CD14-positive monocyte (primary cell): ENCODE results near the gene MECP2. TPM values are rescaled to one million over a fixed set of nuclear protein-coding genes. Genes with fewer than 3 reads are reported as not detected.

Experiments used
- DNase-seq, 3 donors: peaks; one replicate each; pipeline ENCODE4 v3.0.0-alpha.2; 2011 to 2022
- H2AFZ ChIP-seq: 2 replicates; pipeline ENCODE4 v1.6.0; 2012; ENCODE audit warnings: mild to moderate bottlenecking, low read depth, low read length, inconsistent platforms; ENCODE audit not compliant: insufficient read depth, poor library complexity, severe bottlenecking
- H3K27ac ChIP-seq, 2 donors: 1 replicate in 1 of 2; 2 replicates in 1 of 2; pipeline ENCODE4 v1.5.1; 2012 to 2013; ENCODE audit warnings: low read length in 2 of 2, control low read depth in 1 of 2, inconsistent platforms in 1 of 2, low read depth in 1 of 2, mild to moderate bottlenecking in 1 of 2
- H3K27me3 ChIP-seq, 2 donors: one replicate each; pipeline versions ENCODE4 v1.6.0 to v1.6.1; 2011 to 2013; ENCODE audit warnings: low read length in 2 of 2; ENCODE audit not compliant: control insufficient read depth in 2 of 2, insufficient read depth in 2 of 2
- H3K36me3 ChIP-seq, 2 donors: replicated peaks in 1 of 2; 1 replicate in 1 of 2; 2 replicates in 1 of 2; pipeline versions ENCODE4 v1.5.1 to v1.6.1; 2012 to 2013; ENCODE audit warnings: low read length in 2 of 2, control low read depth in 1 of 2, inconsistent platforms in 1 of 2, mild to moderate bottlenecking in 1 of 2; ENCODE audit not compliant: insufficient read depth in 2 of 2, control insufficient read depth in 1 of 2
- H3K4me1 ChIP-seq, 2 donors: 1 replicate in 1 of 2; 2 replicates in 1 of 2; pipeline versions ENCODE4 v1.5.1 to v1.6.1; 2012 to 2013; ENCODE audit warnings: low read length in 2 of 2, control low read depth in 1 of 2, inconsistent platforms in 1 of 2, mild to moderate bottlenecking in 1 of 2, moderate library complexity in 1 of 2; ENCODE audit not compliant: insufficient read depth in 2 of 2, control insufficient read depth in 1 of 2
- H3K4me2 ChIP-seq: replicated peaks from 2 replicates; pipeline ENCODE3; 2012; ENCODE audit warnings: low read length, moderate library complexity, mild to moderate bottlenecking; ENCODE audit not compliant: poor library complexity, severe bottlenecking; ENCODE audit errors: extremely low read depth
- H3K4me3 ChIP-seq, 3 experiments: fragments of 200-600 bp in 1 of 3; sonication (generic) in 1 of 3; replicated peaks in 1 of 3; 1 replicate in 2 of 3; 2 replicates in 1 of 3; pipeline ENCODE4 v1.5.1; 2011 to 2013; ENCODE audit warnings: low read length in 3 of 3, mild to moderate bottlenecking in 3 of 3, control low read depth in 2 of 3, low read depth in 2 of 3, inconsistent platforms in 1 of 3, moderate library complexity in 1 of 3
- H3K79me2 ChIP-seq: 2 replicates; pipeline ENCODE4 v1.6.0; 2012; ENCODE audit warnings: mild to moderate bottlenecking, control low read depth, inconsistent platforms, low read length, moderate library complexity; ENCODE audit not compliant: insufficient read depth
- H3K9ac ChIP-seq: 2 replicates; pipeline ENCODE4 v1.6.0; 2017; ENCODE audit warnings: low read length, mild to moderate bottlenecking; ENCODE audit not compliant: insufficient read depth, poor library complexity, severe bottlenecking
- H3K9me3 ChIP-seq, 2 donors: replicated peaks in 1 of 2; 1 replicate in 1 of 2; 2 replicates in 1 of 2; pipeline versions ENCODE4 v1.5.1 to v1.6.1; 2012 to 2013; ENCODE audit warnings: low read length in 2 of 2, control low read depth in 1 of 2; ENCODE audit not compliant: control insufficient read depth in 1 of 2, insufficient read depth in 1 of 2
- H4K20me1 ChIP-seq: 2 replicates; pipeline ENCODE4 v1.6.0; 2012; ENCODE audit warnings: mild to moderate bottlenecking, low read length, control low read depth, moderate library complexity; ENCODE audit not compliant: insufficient read depth
- H3K27ac Mint-ChIP-seq, 7 donors: one replicate each; pipeline ENCODE4 v1.8.0; 2020; ENCODE audit warnings: mild to moderate bottlenecking in 7 of 7, mixed read lengths in 7 of 7, moderate library complexity in 6 of 7, inconsistent platforms in 2 of 7
- H3K27me3 Mint-ChIP-seq, 3 donors: one replicate each; pipeline ENCODE4 v1.8.0; 2021 to 2022; ENCODE audit warnings: low read depth in 3 of 3, mild to moderate bottlenecking in 3 of 3, mixed read lengths in 3 of 3, moderate library complexity in 3 of 3, inconsistent platforms in 1 of 3
- H3K36me3 Mint-ChIP-seq, 2 donors: one replicate each; pipeline ENCODE4 v1.8.0; 2020; ENCODE audit warnings: mixed read lengths in 2 of 2, inconsistent platforms in 1 of 2, mild to moderate bottlenecking in 1 of 2
- H3K4me1 Mint-ChIP-seq: one replicate; pipeline ENCODE4 v1.8.0; 2020; ENCODE audit warnings: mild to moderate bottlenecking, mixed read lengths
- H3K4me3 Mint-ChIP-seq, 2 donors: one replicate each; pipeline ENCODE4 v1.8.0; 2020; ENCODE audit warnings: mild to moderate bottlenecking in 2 of 2, mixed read lengths in 2 of 2, moderate library complexity in 1 of 2
- H3K9me3 Mint-ChIP-seq, 7 donors: one replicate each; pipeline ENCODE4 v1.8.0; 2020 to 2022; ENCODE audit warnings: mixed read lengths in 7 of 7, mild to moderate bottlenecking in 6 of 7, moderate library complexity in 6 of 7, inconsistent platforms in 2 of 7
- CTCF ChIP-seq: fragments of 200-600 bp; IDR thresholded peaks from one replicate; pipeline ENCODE4 v1.8.0; 2022; ENCODE audit warnings: antibody characterized with exemption, mild to moderate bottlenecking
- WGBS: methylation state at CpG from one replicate; pipeline ENCODE4 v1.1.5; 2013; ENCODE audit warnings: missing lambda C conversion rate; ENCODE audit not compliant: insufficient coverage; 5-methylcytosine and 5-hydroxymethylcytosine counted together
- intact Hi-C, 2 donors: fragments of 100-400 bp; cut with micrococcal nuclease; formaldehyde crosslinking; loops; one replicate each; pipeline versions ENCODE4 v1.15.0 to v1.15.1; 2023
- polyA plus RNA-seq, 3 donors: library from polyadenylated mRNA; depleted of rRNA in 1 of 3; unstranded in 2 of 3; stranded (reverse) in 1 of 3; fragments of 300-500 nt in 2 of 3; fragments of >200 nt in 1 of 3; fragmentation: Illumina TruSeq in 2 of 3; gene quantifications; 1 replicate in 2 of 3; 2 replicates in 1 of 3; pipeline ENCODE4 v1.2.3, GENCODE V29; 2012 to 2021

Gene MECP2
- polyA plus RNA-seq, 3 donors = 5.2 to 21.2 (median 9.6) TPM

DNA sequence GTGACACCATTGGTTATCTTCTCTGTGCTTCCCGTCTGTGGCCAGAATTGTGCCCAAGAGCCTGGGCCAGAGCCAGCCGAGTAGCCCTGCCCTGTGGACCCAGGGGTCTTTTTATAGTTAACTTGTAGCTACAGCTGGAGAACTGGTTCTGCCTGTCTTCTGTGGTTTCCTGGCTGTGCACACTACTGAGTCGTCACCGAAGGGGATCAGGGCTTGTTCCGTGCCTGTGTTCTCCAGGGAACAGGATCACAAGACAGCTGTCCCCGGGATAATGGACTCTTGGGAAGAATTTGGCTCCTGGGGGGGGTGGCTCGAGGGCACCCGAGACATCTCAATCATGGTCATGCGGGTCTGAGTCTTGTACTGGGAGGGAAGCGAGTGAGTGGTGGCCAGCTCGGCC, 24.4 kb upstream of the MECP2 start:
- Histone ChIP-seq H3K9ac (no peak overlapping the region), H3K79me2 (no peaks in the 10 kb centered on the region), H4K20me1 (no peaks in the 10 kb centered on the region), H3K36me3 (no peaks in the 10 kb centered on the region), H3K27me3 (no peaks in the 10 kb centered on the region), H3K9me3 (no peaks in the 10 kb centered on the region), H3K4me2 (no peak overlapping the region), H3K4me1 (peaks cover 19 to 26% of the 10 kb centered on the region in 2 donors), H2AFZ (no peak overlapping the region), H3K4me3 (no peak overlapping the region), H3K27ac (no peak overlapping the region)
- Mint-ChIP-seq H3K27ac (no peak overlapping the region), H3K4me1 (peaks cover 27% of the 10 kb centered on the region), H3K9me3 (peaks cover 0 to 13% (median 2%) of the 10 kb centered on the region in 7 donors), H3K4me3 (no peak overlapping the region), H3K36me3 (peaks cover 0 to 3% of the 10 kb centered on the region in 2 donors), H3K27me3 (peaks cover 5 to 18% (median 6%) of the 10 kb centered on the region in 3 donors)
- intact Hi-C loops = no loop called here
- 17% methylated on average over 2 of the region's 11 CpGs for WGBS
- DNase-seq = no peak
- TF ChIP-seq CTCF = no peak

DNA sequence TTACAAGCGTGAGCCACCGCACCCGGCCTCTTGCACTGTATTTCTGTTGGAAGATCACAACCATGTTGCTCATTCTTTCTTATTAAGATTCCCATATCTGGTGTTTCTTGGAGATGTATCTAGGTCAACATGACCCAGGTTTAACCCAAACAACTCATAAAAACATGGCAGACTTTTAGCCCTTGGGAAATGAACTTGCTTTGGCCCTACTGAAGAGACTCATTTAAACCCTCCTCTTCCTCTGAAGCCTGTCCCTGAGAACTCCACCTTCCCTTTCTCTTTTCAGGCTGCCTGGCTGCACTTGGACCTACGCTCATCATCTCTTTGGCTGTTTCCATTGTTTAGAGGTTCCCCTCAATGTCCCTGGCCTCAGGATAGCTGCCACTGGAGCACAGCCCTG, 23.7 kb upstream of the MECP2 start:
- H3K4me3 ChIP-seq = no peak overlapping the region
- no peak for DNase-seq
- H3K9me3 ChIP-seq = no peaks in the 10 kb centered on the region
- no peak overlapping the region for H2AFZ ChIP-seq
- TF ChIP-seq CTCF = no peak
- no peak overlapping the region for H3K9ac ChIP-seq
- 100% methylated on average over 1 of the region's 4 CpGs for WGBS
- Mint-ChIP-seq H3K36me3 (peaks cover 0 to 3% of the 10 kb centered on the region in 2 donors), H3K27me3 (peaks cover 5 to 20% (median 6%) of the 10 kb centered on the region in 3 donors), H3K9me3 (peaks cover 0 to 13% (median 2%) of the 10 kb centered on the region in 7 donors), H3K4me3 (no peak overlapping the region), H3K27ac (peak overlapping the region in 1 of 7 donors; percentile 11), H3K4me1 (peaks cover 27% of the 10 kb centered on the region)
- H4K20me1 ChIP-seq = no peaks in the 10 kb centered on the region
- no peaks in the 10 kb centered on the region for H3K79me2 ChIP-seq
- H3K4me1 ChIP-seq = peaks cover 19 to 26% of the 10 kb centered on the region in 2 donors
- H3K36me3 ChIP-seq = no peaks in the 10 kb centered on the region
- no peak overlapping the region for H3K4me2 ChIP-seq
- intact Hi-C loops = no loop called here
- no peak overlapping the region for H3K27ac ChIP-seq
- no peaks in the 10 kb centered on the region for H3K27me3 ChIP-seq
